ENCODE measurements around the gene CSNK2B. TPM values are rescaled to one million over a fixed set of nuclear protein-coding genes. Genes with fewer than 3 reads are reported as not detected.

CSNK2B gene
- total RNA-seq, 2 donors from 2014 or later: 137 to 155 TPM

Small RNAs within 50 kb of the gene (microRNA-seq; reads per million reads assigned to microRNA genes)
- gene MIR4646 (0 to 0.53 reads per million in 2 donors), gene MIR6832 (0 to 1.4 reads per million in 2 donors)

Other genes with a start within 250 kb of the CSNK2B start
- gene MICB, start 167.9 kb upstream of the CSNK2B start, total RNA-seq: 1 to 10 TPM; 1.2 to 1.3 TPM
- not detected for gene MCCD1, start 137.1 kb upstream of the CSNK2B start, total RNA-seq
- 100 to 1,000 TPM; 221 to 269 TPM for gene DDX39B, start 124.1 kb upstream of the CSNK2B start, total RNA-seq
- under 1 TPM; 0.58 to 0.92 TPM for gene ATP6V1G2, start 119.5 kb upstream of the CSNK2B start, total RNA-seq
- 10 to 100 TPM; 14.4 to 18.0 TPM for gene NFKBIL1, start 118.5 kb upstream of the CSNK2B start, total RNA-seq
- under 1 TPM in 1 of 2 donors, not detected in 1; 0.36 TPM for gene LTA, start 93.8 kb upstream of the CSNK2B start, total RNA-seq
- 1 to 10 TPM in 1 of 2 donors, under 1 TPM in 1; 0.27 to 1.4 TPM for gene TNF, start 90.5 kb upstream of the CSNK2B start, total RNA-seq
- 1 to 10 TPM in 1 of 2 donors, under 1 TPM in 1; 0.70 to 3.0 TPM for gene LTB, start 83.7 kb upstream of the CSNK2B start, total RNA-seq
- gene LST1, start 79.8 kb upstream of the CSNK2B start, total RNA-seq: 1 to 10 TPM; 2.4 to 5.8 TPM
- gene NCR3, start 73.1 kb upstream of the CSNK2B start, total RNA-seq: 1 to 10 TPM in 1 of 2 donors, not detected in 1; 1.1 TPM
- 10 to 100 TPM in 1 of 2 donors, 1 to 10 TPM in 1; 5.2 to 15.0 TPM for gene AIF1, start 50.8 kb upstream of the CSNK2B start, total RNA-seq
- 100 to 1,000 TPM in 1 of 2 donors, 10 to 100 TPM in 1; 92.9 to 110 TPM for gene PRRC2A, start 45.4 kb upstream of the CSNK2B start, total RNA-seq
- gene BAG6, start 13.4 kb upstream of the CSNK2B start, total RNA-seq: 100 to 1,000 TPM; 272 to 282 TPM
- 1 to 10 TPM; 2.0 to 3.1 TPM for gene APOM, start 10.2 kb upstream of the CSNK2B start, total RNA-seq
- gene C6orf47, start 5.3 kb upstream of the CSNK2B start, total RNA-seq: 10 to 100 TPM; 35.7 to 36.3 TPM
- gene GPANK1, start 1.1 kb upstream of the CSNK2B start, total RNA-seq: 10 to 100 TPM; 11.1 to 15.2 TPM
- 1 to 10 TPM; 8.7 to 9.9 TPM for gene LY6G5B, start 3.9 kb downstream of the CSNK2B start, total RNA-seq
- 1 to 10 TPM; 1.6 to 2.5 TPM for gene LY6G5C, start 15.0 kb downstream of the CSNK2B start, total RNA-seq
- 10 to 100 TPM; 51.5 to 53.9 TPM for gene ABHD16A, start 37.2 kb downstream of the CSNK2B start, total RNA-seq
- gene LY6G6F, start 40.8 kb downstream of the CSNK2B start, total RNA-seq: not detected
- not detected for gene LY6G6D, start 49.3 kb downstream of the CSNK2B start, total RNA-seq
- gene LY6G6C, start 55.7 kb downstream of the CSNK2B start, total RNA-seq: not detected
- under 1 TPM in 1 of 2 donors, not detected in 1; 0.20 TPM for gene MPIG6B, start 57.3 kb downstream of the CSNK2B start, total RNA-seq
- 100 to 1,000 TPM in 1 of 2 donors, 10 to 100 TPM in 1; 84.2 to 139 TPM for gene DDAH2, start 63.2 kb downstream of the CSNK2B start, total RNA-seq
- gene CLIC1, start 70.5 kb downstream of the CSNK2B start, total RNA-seq: 100 to 1,000 TPM; 502 to 513 TPM
- 10 to 100 TPM; 18.7 to 26.9 TPM for gene MSH5, start 73.9 kb downstream of the CSNK2B start, total RNA-seq
- 1 to 10 TPM; 3.2 to 3.9 TPM for gene SAPCD1, start 96.6 kb downstream of the CSNK2B start, total RNA-seq
- 10 to 100 TPM; 11.4 to 11.8 TPM for gene VWA7, start 111.2 kb downstream of the CSNK2B start, total RNA-seq
- 10 to 100 TPM; 35.3 to 58.1 TPM for gene VARS1, start 129.7 kb downstream of the CSNK2B start, total RNA-seq
- 10 to 100 TPM; 33.0 to 33.5 TPM for gene LSM2, start 140.9 kb downstream of the CSNK2B start, total RNA-seq
- 1 to 10 TPM in 1 of 2 donors, under 1 TPM in 1; 0.89 to 1.1 TPM for gene HSPA1L, start 149.2 kb downstream of the CSNK2B start, total RNA-seq
- 100 to 1,000 TPM; 124 to 136 TPM for gene HSPA1A, start 149.5 kb downstream of the CSNK2B start, total RNA-seq
- 100 to 1,000 TPM; 252 to 296 TPM for gene HSPA1B, start 161.7 kb downstream of the CSNK2B start, total RNA-seq
- 10 to 100 TPM; 33.1 to 63.5 TPM for gene NEU1, start 196.7 kb downstream of the CSNK2B start, total RNA-seq
- 100 to 1,000 TPM; 763 to 988 TPM for gene SLC44A4, start 212.9 kb downstream of the CSNK2B start, total RNA-seq
- gene EHMT2, start 231.6 kb downstream of the CSNK2B start, total RNA-seq: 10 to 100 TPM; 28.0 to 30.5 TPM
- 1 to 10 TPM; 2.7 to 2.9 TPM for gene ZBTB12, start 236.0 kb downstream of the CSNK2B start, total RNA-seq